ENCODE results near the gene CA11. TPM values are rescaled to one million over a fixed set of nuclear protein-coding genes. Genes with fewer than 3 reads are reported as not detected.

The CA11 gene
- total RNA-seq, 1 experiment from 2014 or later, result 1.4 TPM

DNA sequence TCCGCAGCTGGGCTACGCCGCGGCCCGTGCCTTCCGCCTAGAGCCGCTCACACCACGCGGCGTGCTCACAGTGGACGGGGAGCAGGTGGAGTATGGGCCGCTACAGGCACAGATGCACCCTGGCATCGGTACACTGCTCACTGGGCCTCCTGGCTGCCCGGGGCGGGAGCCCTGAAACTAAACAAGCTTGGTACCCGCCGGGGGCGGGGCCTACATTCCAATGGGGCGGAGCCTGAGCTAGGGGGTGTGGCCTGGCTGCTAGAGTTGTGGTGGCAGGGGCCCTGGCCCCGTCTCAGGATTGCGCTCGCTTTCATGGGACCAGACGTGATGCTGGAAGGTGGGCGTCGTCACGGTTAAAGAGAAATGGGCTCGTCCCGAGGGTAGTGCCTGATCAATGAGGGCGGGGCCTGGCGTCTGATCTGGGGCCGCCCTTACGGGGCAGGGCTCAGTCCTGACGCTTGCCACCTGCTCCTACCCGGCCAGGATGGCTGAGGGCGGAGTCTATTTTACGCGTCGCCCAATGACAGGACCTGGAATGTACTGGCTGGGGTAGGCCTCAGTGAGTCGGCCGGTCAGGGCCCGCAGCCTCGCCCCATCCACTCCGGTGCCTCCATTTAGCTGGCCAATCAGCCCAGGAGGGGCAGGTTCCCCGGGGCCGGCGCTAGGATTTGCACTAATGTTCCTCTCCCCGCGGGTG, 16.2 kb downstream of the CA11 start:
- peak; percentile 98 for DNase-seq (ENCODE audit: low spot score)

DNA sequence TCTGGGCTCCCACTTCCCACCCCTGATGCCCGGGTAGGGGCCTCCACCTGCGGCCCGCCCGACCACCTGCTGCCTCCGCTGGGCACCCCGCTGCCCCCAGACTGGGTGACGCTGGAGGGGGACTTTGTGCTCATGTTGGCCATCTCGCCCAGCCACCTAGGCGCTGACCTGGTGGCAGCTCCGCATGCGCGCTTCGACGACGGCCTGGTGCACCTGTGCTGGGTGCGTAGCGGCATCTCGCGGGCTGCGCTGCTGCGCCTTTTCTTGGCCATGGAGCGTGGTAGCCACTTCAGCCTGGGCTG, 16.7 kb downstream of the CA11 start:
- no peak for DNase-seq (ENCODE audit: low spot score)

DNA sequence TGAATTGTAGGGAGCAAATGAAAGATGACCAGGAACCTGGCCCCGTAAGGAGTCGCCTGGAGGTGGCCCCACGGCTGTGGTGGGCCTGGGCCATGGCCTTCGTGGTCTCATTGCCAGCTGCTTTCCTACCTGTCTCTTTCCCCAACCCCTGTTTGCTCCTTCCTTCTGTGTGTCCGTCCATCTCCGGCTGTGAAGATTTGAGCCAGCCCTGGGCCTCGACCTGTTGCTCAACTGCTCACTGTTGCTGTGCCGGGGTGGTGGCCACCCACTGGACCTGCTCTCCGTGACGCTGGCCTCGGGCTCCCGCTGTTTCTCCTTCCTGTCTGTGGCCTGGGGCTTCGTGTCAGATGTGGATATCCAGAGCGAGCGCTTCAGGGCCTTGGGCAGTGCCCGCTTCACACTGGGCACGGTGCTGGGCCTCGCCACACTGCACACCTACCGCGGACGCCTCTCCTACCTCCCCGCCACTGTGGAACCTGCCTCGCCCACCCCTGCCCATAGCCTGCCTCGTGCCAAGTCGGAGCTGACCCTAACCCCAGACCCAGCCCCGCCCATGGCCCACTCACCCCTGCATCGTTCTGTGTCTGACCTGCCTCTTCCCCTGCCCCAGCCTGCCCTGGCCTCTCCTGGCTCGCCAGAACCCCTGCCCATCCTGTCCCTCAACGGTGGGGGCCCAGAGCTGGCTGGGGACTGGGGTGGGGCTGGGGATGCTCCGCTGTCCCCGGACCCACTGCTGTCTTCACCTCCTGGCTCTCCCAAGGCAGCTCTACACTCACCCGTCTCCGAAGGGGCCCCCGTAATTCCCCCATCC, 17.3 kb downstream of the CA11 start:
- DNase-seq (ENCODE audit: low spot score), result no peak

DNA sequence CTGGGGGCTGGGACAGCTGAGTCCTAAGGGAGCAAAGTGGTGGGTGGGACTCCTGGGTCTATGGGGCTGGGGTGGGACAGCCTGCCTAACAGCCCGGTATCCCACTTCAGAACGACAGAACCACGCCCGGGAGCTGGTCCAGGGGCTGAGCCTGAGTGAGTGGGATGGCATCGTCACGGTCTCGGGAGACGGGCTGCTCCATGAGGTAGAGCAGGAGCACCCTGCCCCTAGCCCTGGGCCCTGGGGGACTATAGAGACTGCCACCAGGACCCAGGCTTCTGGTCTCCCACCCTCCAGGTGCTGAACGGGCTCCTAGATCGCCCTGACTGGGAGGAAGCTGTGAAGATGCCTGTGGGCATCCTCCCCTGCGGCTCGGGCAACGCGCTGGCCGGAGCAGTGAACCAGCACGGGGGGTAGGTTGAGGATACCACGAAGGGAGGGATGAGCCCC, 18.1 kb downstream of the CA11 start:
- no peak for DNase-seq (ENCODE audit: low spot score)

DNA sequence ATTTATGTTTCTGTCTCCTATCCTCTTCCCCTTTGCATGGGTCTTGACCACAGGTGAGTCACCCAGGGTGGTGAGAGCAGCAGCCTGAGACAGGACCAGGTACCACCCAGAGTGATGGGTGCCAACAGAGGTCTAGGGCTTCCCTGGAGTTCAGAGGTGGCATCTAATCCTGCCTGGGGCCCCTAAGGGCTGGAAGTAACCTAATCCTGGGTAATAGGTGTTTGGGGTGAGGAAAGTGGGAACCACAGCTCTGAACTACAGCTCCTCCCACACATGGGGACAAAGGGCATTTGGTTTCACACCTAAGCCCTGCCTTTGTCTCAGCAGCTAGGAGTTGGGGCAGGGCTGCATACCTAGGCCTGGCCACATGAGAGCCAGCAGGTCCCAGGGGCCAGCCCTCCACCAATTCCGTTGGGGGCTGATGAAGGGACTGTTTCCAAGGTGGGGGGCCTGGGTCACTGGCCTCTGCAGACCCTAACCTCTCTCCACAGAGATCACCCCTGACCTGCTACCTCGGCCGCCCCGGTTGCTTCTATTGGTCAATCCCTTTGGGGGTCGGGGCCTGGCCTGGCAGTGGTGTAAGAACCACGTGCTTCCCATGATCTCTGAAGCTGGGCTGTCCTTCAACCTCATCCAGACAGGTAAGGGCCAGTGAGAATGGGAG, 18.7 kb downstream of the CA11 start:
- peak; percentile 95 for DNase-seq (ENCODE audit: low spot score)

DNA sequence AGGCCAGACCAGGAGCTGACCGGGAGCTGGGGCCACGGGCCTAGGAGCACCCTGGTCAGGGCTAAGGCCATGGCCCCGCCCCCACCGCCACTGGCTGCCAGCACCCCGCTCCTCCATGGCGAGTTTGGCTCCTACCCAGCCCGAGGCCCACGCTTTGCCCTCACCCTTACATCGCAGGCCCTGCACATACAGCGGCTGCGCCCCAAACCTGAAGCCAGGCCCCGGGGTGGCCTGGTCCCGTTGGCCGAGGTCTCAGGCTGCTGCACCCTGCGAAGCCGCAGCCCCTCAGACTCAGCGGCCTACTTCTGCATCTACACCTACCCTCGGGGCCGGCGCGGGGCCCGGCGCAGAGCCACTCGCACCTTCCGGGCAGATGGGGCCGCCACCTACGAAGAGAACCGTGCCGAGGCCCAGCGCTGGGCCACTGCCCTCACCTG, 20.1 kb downstream of the CA11 start:
- DNase-seq (ENCODE audit: low spot score), result no peak

DNA sequence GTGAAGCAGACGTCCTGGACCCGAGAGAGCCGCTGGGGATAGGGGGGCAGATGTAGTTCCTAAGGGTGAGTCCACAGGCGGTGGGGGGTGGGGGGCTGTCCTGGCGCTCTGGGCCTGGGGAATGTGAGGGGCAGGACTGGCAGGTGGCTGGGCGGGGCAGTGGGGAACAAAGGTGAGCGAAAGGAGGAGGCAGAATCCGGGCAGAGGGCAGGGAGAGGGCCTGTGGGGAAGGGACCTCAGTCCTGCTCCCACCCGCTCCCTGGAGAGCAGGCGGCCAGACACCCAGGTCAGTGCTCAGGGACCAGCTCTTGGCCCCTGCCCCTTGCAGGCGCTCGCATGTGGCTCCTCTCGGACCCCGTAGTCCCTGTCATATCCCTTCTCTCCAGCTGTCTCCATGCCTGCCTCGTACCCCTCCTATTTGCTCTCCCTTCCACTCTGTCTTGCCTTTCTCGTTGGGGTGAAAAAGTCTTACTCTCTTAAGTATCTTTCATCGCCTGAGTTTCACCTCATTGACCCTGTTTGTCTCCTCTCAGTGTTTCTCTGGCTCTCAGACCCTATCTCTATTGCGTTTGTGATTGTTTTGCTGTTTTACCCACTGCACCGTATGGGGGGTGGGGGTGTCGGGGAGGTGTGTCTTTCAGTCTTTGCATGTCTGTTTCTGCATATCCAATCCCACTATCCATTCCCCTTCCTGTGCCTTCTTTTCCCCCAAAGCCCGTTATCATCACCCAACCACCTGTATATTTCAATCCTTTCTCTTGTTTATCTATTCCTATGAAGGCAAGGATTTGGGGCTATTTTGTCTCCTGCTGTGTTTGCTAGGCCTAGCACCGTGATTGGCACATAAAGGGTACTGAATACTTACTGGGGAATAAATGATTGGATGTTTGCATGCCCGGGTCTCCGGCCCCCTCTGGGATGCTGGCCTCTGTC, 20.9 kb downstream of the CA11 start:
- peak; percentile 80 for DNase-seq (ENCODE audit: low spot score)

DNA sequence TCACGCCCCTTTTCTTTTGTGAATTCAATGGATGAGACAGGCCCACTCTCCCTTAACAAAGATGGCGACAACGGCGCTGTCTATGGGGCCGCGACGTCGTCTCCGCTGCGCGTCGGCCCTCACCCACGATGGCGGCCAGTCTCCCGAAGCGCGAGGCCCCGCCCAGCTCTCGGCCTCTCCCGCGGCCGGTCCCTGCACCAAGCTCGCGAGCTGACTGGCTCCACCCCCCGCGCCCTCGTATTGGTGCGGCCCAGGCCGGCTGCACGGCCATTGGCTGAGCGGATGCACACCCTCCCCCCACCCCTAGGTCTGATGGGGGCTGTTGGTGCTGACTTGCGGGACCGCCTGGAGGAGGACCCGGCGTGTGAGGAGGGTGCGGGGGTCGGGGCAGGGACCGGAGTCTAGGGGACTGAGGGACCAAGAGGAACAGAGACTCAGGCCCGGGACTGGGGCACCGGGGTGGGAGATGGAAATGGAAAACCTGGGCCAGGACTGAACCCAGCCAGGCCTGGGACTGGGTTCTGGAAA, 21.9 kb downstream of the CA11 start:
- peak; percentile 99 for DNase-seq (ENCODE audit: low spot score)

DNA sequence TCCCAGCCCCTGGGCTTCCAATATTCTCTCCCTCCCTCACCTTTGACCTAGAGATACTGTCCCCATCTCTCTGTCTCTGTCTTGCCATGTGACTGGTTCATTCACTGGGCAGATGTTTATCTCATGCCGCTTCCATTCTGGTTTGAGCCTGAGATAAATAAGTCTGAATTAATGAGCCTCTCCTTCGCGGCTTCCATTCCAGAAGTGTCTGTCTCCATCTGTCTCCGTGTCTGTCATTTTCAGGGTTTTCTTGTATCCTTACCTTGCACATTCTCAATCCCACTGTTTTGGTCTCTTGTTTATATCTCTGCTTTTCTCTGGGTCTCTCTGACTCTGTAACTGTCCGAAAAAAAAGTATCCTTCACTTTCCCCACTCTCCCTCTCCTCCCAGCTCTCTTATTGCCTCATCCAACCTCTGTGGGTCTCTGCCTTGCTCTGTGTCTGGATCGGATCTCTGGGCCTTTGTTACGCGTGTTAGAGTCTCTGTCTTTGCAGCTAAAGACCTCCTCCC, 22.4 kb downstream of the CA11 start:
- DNase-seq (ENCODE audit: low spot score), result peak; percentile 33

DNA sequence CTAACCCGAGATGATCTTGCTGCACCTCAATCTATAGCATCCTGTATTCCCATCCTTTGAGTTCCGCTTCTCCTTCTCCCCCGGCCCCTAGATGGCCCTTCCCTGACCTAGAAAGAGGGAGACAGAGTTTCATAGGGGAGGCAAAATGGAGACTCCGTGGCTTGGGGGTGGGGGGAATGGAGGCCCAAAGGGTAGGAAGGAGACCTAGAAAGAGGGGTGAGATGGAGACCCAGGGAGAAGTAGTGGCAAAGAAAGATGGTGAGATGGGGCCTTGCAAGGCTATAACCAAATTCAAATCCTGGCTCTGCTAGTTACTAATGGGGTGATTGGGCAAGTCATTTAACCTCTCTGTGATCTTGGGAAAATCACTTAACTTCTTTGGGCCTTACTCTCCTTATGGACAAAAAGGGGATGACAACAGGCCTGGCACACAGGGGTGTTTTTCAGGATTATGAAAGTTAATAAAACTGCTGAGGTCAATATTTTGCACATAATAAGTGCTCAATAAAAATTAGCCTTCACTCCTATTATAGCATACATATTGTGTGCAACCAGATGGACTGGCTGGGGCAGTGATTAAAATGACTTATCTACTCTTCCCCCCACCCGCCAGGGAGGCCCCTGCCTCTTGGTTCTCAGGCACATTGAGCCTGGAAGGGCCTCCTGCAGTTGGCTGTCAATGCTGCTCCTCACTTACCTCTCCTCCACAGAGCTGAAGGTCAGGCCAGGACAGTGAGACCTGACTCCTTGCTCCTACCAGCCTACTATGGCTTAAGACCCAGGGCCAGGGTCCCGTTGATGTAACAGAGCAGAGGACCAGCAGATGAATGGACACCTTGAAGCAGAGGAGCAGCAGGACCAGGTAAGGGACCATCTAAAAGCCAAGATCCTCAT, 26.0 kb downstream of the CA11 start:
- DNase-seq (ENCODE audit: low spot score), result no peak

DNA sequence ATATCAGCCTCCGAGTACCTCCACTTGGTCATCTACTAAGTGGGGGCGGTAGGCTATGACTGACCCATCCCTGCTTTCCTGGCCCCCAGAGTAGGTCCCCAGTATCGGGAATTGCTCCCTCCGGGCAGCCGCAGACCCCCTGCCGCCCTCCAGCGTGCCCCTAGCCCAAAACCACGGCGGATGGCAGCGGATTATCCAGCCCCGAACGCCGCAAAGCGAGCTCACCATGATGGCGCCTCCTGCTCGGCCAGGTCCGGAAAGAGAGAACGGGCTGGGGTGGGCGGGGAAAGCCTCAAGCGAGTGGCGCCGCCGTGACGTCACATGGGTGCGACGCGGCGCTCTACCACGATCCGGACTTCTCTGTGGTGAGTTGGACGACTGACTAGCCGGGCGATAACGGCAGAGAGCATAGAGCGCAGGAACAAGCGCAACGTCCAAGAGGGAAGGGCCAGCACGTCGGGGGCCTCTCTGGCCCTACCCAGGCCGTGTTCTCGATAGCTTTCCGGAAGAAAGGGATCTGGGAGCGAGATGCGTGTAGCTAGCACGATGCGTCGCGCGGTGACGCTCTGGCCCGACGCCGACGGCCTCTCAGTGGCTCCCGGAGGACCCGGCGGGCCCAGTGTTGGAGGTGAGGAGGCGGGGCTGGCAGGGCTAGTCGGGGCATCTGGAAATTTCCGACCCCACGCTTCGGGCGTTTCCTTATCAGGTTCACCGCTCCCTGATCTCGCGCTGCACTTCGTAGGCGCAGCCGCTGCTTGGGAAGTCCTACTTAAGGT, 26.9 kb downstream of the CA11 start, which contains the start of the genes RPL18 and SPHK2:
RPL18 (minus strand) TSS at position 263 of the 776 bp plus-strand sequence; CDS start at position 228, 35 bp downstream.
SPHK2 (plus strand) TSS at position 591 of the 776 bp plus-strand sequence. CDS start 1,009 bp downstream, outside the sequence.
- DNase-seq (ENCODE audit: low spot score), result peak; percentile 100

DNA sequence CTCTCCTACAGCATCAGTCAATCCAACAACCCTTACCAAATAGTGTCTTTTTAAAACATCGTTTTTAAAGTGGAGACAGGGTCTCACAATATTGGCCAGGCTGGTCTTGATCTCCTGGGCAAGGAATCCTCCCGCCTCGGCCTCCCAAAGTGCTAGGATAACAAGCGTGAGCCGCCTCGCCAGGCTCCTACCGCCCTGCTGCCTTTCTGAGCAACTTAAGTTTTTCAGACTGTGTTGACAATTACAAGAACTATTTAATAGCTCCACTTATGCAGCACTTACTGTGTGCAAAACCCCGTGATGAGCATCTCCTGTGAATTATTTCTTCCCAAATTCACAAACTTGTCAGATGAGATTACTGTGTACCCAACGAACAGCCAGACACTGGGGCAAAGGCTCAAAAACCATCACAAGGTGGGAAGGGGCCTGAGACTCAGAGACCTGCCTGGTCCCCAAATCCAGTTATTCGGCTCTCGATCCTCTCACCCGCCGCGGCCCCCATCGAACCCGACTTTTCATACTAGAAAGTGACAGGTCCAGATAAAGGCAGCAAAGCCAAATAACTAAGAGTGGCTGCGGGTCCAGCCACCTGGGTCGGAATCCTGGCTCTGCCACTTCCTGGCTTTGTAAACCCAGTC, 27.6 kb downstream of the CA11 start:
- DNase-seq (ENCODE audit: low spot score), result peak; percentile 49

DNA sequence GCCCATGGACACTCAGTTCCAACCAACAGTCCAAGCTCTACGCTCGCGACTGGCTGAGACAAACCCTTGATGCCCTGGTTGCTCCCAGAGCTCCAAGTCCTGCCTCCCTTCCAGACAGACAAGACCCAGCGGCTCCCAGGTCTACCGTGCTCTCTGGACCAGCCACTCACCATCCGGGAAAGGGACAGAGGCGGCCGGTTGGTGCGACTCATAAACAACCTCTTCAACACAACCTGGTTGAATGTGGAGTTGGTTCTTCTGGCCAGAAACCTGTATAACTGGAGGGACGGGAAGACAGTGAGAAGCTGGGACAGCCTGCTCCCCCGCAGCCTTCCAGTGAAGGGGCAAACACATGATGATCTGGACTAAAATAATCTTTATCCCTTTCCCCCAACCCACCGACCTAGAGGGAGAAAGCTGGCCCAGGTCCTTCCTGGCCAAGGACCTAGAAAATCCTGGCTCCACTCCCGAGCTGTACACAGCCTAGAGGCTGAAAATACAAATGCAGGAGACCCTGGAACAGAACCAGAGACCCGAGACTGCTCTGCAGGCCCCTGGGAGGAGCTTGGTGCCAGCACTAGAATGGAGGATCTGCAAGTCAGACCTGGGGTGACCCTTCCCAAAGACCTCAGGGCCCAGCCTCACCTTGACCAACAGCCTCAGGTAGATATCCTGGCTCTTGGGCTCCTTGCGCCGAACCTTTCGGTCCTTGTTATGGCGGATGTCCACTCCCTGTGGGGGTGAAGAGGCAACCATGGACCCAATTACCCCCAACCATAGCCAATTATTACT, 28.6 kb downstream of the CA11 start:
- peak; percentile 64 for DNase-seq (ENCODE audit: low spot score)

DNA sequence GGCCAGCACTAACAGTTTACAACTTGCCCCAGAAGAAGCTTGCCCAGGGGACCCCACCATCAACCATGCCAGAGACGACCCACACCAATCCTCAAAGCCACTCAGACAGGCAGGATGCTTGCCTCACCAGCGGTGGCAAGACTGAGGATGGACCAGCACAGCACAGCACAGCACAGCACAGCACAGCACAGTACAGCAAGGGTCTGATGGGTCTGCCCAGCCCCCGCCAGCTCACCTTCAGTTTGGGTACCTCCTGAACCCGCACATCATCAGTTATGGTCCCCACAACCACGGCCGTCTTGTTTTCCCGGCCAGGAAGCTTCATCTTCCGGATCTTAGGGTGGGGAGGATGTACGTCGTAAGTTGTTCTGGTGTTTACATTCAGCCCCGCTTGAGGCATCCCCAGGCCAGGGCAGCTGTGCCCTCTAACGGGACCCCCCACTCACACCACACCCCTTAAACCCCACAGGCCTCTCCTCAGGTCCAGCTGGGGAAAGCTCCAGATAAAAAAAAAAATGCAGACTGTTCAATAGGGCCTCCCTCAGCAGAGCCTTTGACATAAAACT, 29.4 kb downstream of the CA11 start:
- no peak for DNase-seq (ENCODE audit: low spot score)

DNA sequence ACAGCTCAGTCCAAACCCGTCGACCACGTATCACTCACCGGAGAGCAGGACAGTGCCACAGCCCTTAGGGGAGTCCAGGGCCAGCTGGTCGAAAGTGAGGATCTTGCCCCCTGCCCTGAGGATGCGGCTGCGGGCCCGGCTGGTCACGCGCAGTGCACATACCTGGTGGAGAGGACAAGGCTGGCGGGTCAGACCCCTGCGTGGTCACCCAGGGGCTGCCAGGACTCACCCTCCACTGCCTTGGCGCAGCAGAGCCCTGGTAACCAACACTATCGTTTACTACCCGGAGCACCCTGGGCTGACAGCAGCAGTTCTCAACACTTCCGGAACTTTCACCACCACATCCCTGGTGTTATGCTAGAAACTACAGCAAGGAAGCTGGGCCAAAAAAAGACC, 29.9 kb downstream of the CA11 start:
- no peak for DNase-seq (ENCODE audit: low spot score)

DNA sequence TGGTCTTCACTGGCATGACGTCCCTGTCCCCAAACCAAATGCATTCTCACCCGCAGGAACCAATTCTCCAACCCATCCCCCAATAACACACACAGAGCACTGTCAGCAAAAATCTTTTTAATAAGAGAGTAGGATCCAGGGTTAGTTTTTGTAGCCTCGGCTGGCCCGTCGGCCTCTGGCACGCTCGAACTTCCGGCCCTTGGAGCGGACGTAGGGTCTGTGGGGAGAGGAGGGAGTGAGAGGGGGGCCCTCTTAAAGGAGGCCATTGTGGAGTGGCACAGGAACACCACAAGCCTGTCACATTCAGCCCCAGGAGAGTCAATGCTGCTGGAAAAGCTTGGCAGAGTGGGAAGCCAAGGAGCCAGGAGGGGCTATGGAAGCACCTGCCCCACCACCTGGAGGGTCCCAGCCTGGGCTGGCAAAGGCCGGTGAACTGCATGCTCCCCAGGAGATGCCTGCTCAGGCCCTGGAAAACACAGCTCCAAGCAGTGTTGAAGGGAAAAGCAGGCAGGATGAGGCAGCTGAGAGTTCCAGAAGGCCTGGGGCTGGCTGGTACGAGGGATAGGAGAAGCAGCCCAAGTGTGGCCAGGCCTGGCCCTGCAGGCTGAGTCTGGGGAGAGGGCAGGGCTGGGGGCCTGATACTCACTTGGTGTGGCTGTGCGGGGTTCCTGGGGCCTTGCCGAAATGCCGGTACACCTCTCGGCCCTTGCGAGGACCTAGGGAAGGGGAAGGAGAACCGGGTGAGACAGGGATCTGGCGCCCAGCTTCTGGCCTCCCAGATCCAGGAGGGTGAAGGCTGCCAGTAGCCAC, 30.6 kb downstream of the CA11 start:
- no peak for DNase-seq (ENCODE audit: low spot score)

All from HT-29 (cell line).